HG03442 (cell line): ENCODE data around the gene KATNB1.
"Not testable (repeated sequence)": the region's sequence is repeated elsewhere in the genome, so short reads cannot be mapped to it uniquely, and the experiment has no call there.

Source experiments
- ATAC-seq: cut with Tn5 transposase; IDR thresholded peaks from one replicate; pipeline ENCODE4 v1.9.1; 2021; ENCODE audit warnings: mild to moderate bottlenecking, moderate library complexity; ENCODE audit not compliant: unreplicated experiment

KATNB1 gene

GRCh38 chr16:57766714-57767348, 31.3 kb downstream of the KATNB1 start:
- no peak for ATAC-seq

GRCh38 chr16:57769541-57770145, 34.1 kb downstream of the KATNB1 start:
- no peak for ATAC-seq

GRCh38 chr16:57770361-57770760, 34.8 kb downstream of the KATNB1 start:
- no peak for ATAC-seq

GRCh38 chr16:57771141-57771785, 35.7 kb downstream of the KATNB1 start:
- ATAC-seq: no peak

- ATAC-seq: no peak
Measured at GRCh38 chr16:57773019-57773418, 37.4 kb downstream of the KATNB1 start.

- ATAC-seq: no peak
Measured at GRCh38 chr16:57773655-57774295, 38.2 kb downstream of the KATNB1 start.

GRCh38 chr16:57774705-57775285, 39.2 kb downstream of the KATNB1 start:
- ATAC-seq: no peak

GRCh38 chr16:57775661-57776469, 40.3 kb downstream of the KATNB1 start:
- no peak for ATAC-seq

GRCh38 chr16:57778658-57779057, 43.1 kb downstream of the KATNB1 start:
- no peak for ATAC-seq

- ATAC-seq: not testable (repeated sequence)
Measured at GRCh38 chr16:57779836-57780235, 44.3 kb downstream of the KATNB1 start.

GRCh38 chr16:57781349-57781740, 45.8 kb downstream of the KATNB1 start:
- ATAC-seq: no peak

GRCh38 chr16:57781741-57782606, 46.4 kb downstream of the KATNB1 start:
- ATAC-seq: no peak

GRCh38 chr16:57782607-57783055, 47.1 kb downstream of the KATNB1 start:
- ATAC-seq: not testable (repeated sequence)

- ATAC-seq: no peak
Measured at GRCh38 chr16:57783116-57783515, 47.5 kb downstream of the KATNB1 start.

GRCh38 chr16:57783883-57784282, 48.3 kb downstream of the KATNB1 start:
- ATAC-seq: no peak

- ATAC-seq: no peak
Measured at GRCh38 chr16:57784334-57784733, 48.8 kb downstream of the KATNB1 start.

- ATAC-seq: no peak
Measured at GRCh38 chr16:57785385-57785784, 49.8 kb downstream of the KATNB1 start.

- no peak for ATAC-seq
Measured at GRCh38 chr16:57785924-57786323, 50.4 kb downstream of the KATNB1 start.

- no peak for ATAC-seq
Measured at GRCh38 chr16:57786632-57787518, 51.3 kb downstream of the KATNB1 start.
